Activated T-helper 17 cell treated with anti-CD3 and anti-CD28 coated beads, Interleukin-2, amount 50 U/mL, for 72 hours (primary cell): ENCODE data around the gene MAP3K21. TPM values are rescaled to one million over a fixed set of nuclear protein-coding genes. Genes with fewer than 3 reads are reported as not detected.
A peak's percentile ranks its signal among the peaks of the same experiment; 100 is the strongest.

ENCODE experiments used
- ATAC-seq: fragments of 150-1000 bp; cut with Tn5 transposase; replicated peaks from 2 replicates; pipeline ENCODE4 v1.10.0; 2021; ENCODE audit warnings: mild to moderate bottlenecking, moderate library complexity
- H3K27ac Mint-ChIP-seq: one replicate; pipeline ENCODE4 v1.8.0; 2022; ENCODE audit warnings: mixed read lengths
- H3K27me3 Mint-ChIP-seq: one replicate; pipeline ENCODE4 v1.8.0; 2022; ENCODE audit warnings: mixed read lengths
- H3K36me3 Mint-ChIP-seq: one replicate; pipeline ENCODE4 v1.8.0; 2022; ENCODE audit warnings: low read depth, mild to moderate bottlenecking, mixed read lengths
- H3K4me1 Mint-ChIP-seq: one replicate; pipeline ENCODE4 v1.8.0; 2022; ENCODE audit warnings: mixed read lengths
- H3K4me3 Mint-ChIP-seq: one replicate; pipeline ENCODE4 v1.8.0; 2022; ENCODE audit warnings: mild to moderate bottlenecking, mixed read lengths
- H3K9me3 Mint-ChIP-seq: one replicate; pipeline ENCODE4 v1.8.0; 2022; ENCODE audit warnings: mixed read lengths
- total RNA-seq, 2 donors: library from RNA; stranded (reverse); gene quantifications; one replicate each; pipeline ENCODE4 v1.2.3, GENCODE V29; 2022

Gene MAP3K21
- total RNA-seq, 2 donors from 2014 or later: 7.3 to 17.7 TPM

DNA sequence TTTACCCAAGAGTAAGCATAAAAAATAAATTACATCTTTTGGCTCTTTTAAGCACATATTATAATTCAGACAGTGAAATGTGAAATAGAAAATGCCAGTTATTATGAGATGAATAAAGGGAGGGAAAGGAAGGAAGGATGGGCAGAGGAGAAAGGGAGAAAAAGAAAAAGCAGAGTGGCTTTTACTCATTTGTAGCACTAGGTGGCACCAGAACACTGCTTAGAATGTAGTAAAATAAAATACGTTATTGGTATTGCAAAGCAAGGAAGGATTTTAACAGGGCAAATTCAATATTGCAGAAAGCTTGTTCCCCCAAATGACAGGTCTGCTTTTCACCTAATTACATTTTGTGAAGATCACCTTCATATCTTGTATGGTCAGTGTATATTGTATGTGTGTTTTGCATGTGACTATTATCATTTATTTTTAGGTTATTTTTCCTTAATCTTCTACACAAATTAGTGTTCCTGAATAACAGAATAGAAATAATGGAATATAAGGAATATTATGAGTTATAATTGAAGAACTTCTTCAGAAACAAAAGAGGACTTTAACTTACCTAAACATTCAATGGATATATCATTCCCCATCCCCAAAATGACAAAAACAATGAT is 22.9 kb upstream of the MAP3K21 start:
- Mint-ChIP-seq H3K4me3 (no peak overlapping the region), H3K4me1 (no peaks in the 10 kb centered on the region), H3K27ac (no peak overlapping the region), H3K36me3 (no peaks in the 10 kb centered on the region), H3K9me3 (no peaks in the 10 kb centered on the region), H3K27me3 (peaks cover 9% of the 10 kb centered on the region)
- ATAC-seq: no peak

DNA sequence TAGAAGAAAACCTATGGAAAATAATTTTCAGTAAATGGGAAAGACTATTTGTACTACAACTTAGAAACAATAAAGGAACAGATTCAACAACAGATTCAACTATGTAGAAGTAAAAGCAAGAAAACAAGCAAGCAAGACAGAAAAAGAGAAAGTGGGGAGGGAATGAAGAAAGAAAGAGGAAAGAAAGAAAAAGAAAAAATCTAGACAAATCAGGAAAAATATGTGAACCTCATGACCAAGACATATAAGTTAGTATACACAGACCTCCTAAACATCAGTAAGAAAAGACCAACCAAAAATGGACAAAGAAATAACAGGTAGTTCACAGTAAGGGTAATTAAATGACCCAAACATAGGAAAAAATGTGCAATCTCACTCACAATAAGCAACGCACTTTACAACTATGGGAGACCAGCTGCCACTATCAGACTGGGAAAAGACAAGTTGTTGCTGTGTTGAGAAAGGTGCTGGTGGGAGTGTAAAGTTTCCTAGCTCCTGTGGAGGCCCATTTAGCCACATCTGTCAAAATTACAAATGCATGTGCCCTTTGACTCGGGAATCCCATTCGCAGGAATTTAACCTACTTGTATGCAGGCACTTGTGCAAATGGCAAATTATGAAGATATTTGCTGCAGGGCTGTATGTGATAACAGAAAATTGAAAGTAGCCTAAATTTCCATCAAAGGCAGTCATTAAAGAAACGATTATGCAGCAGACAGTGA is 13.9 kb upstream of the MAP3K21 start:
- Mint-ChIP-seq H3K4me1 (no peaks in the 10 kb centered on the region), H3K27ac (no peak overlapping the region), H3K36me3 (no peaks in the 10 kb centered on the region), H3K4me3 (no peak overlapping the region), H3K9me3 (no peaks in the 10 kb centered on the region), H3K27me3 (no peaks in the 10 kb centered on the region)
- ATAC-seq: no peak

DNA sequence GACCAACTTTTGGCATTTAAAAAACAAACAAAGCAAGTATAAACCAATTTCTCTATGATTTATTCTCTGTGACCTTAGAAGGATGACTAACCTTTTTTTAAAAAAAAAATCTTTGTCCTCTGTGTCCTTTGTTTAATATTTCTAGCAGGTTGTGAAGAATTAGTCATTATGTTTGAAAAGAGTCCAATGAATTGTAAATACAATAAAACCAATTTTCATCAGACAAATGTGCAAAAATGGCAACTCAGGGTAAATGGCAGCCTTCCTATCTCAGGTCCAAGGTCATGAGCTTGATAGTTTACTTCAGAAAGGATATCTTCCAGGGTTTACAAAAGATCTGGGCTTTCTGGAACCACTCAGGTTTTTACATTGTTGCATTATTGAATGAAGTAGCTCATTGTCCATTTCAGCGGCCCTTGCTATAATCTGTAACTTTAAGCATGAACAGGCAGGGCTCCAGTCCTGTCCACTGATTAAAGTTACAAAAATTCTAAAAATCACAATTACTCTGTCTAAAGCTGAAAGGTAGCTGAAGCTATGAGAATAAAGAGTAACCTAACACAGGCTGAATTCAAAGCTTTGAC is 11.7 kb upstream of the MAP3K21 start:
- Mint-ChIP-seq H3K9me3 (no peaks in the 10 kb centered on the region), H3K36me3 (no peaks in the 10 kb centered on the region), H3K27ac (no peak overlapping the region), H3K4me3 (no peak overlapping the region), H3K4me1 (no peaks in the 10 kb centered on the region), H3K27me3 (peaks cover 6% of the 10 kb centered on the region)
- no peak for ATAC-seq

DNA sequence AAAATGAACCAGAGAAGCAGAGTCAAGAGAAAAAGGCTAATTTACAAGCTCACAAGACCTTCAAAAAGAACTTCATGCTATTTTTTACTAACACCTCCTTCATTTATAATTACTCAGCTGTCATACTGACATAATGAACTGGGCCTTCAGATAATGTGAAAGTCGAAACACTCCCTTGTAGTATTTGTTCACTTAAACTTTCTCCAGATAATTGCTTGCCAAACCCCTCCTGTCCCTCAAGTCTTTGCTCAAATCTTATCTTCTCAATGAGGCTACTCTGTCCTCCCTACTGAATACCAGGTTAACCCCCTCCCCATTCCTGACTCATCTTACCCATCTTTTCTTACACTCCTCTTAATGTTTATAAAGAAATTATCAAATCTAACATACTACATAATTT is 11.1 kb upstream of the MAP3K21 start:
- no peak for ATAC-seq
- Mint-ChIP-seq H3K36me3 (no peaks in the 10 kb centered on the region), H3K4me3 (no peak overlapping the region), H3K9me3 (no peaks in the 10 kb centered on the region), H3K27me3 (peaks cover 6% of the 10 kb centered on the region), H3K27ac (no peak overlapping the region), H3K4me1 (no peaks in the 10 kb centered on the region)

DNA sequence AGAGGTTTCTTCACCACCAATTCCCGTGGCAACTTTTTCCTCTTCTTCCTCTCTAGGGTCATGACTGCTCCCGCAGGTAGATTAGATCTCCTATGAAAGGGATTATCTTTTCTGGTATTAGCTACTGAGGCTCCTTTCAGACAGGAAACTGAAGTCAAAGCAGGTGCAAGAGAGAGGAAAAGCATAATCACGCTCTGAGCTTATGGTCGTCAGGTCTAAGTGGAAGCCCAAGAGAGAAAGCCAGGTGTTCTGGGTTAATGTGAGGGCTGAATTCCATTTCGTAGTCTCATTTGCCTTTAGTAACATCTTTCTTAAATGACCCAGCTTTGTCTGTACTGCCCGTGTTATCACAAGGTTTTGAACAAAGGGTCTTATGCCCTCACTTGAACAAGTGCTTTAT is 8.3 kb upstream of the MAP3K21 start:
- Mint-ChIP-seq H3K36me3 (no peaks in the 10 kb centered on the region), H3K4me3 (no peak overlapping the region), H3K27ac (no peak overlapping the region), H3K9me3 (no peaks in the 10 kb centered on the region), H3K4me1 (no peaks in the 10 kb centered on the region), H3K27me3 (peaks cover 6% of the 10 kb centered on the region)
- ATAC-seq: no peak

DNA sequence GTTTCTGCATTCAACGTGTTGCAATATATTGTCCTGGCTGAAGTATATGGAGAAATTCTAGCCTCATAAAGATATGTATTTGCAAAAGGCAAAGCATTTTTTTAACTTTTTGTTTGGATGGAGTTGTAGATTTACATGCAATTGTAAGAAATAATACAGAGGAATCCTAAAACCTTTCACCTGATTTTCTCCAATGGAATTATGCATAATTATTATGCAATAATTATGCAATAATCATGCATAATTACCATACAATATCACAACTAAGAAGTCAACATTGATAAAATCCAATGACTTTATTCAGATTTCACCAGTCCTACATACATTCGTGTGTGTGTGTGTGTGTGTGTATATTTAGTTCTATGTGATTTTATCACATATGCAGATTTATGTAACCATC is 7.5 kb upstream of the MAP3K21 start:
- no peak for ATAC-seq
- H3K9me3 Mint-ChIP-seq: no peaks in the 10 kb centered on the region
- no peak overlapping the region for H3K27ac Mint-ChIP-seq
- H3K27me3 Mint-ChIP-seq: peaks cover 6% of the 10 kb centered on the region
- H3K36me3 Mint-ChIP-seq: no peaks in the 10 kb centered on the region
- H3K4me3 Mint-ChIP-seq: no peak overlapping the region
- no peaks in the 10 kb centered on the region for H3K4me1 Mint-ChIP-seq

DNA sequence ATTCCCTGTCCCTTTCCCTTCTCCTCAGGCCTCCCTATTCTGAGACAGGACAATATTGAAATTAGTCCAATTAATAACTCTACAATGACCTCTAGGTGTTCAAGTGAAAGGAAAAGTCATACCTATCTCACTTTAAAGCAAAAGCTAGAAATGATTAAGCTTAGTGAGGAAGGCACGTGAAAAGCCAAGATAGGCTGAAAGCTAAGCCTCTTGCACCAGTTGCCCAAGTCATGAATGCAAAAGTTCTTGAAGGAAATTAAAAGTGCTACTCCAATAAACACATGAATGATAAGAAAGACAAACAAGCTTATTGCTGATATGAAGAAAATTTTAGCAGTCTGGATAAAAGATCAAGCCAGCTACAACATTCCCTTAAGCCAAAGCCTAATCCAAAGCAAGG is 3.8 kb upstream of the MAP3K21 start:
- Mint-ChIP-seq H3K36me3 (no peaks in the 10 kb centered on the region), H3K4me3 (no peak overlapping the region), H3K4me1 (no peaks in the 10 kb centered on the region), H3K27me3 (peaks cover 6% of the 10 kb centered on the region), H3K27ac (no peak overlapping the region), H3K9me3 (no peaks in the 10 kb centered on the region)
- no peak for ATAC-seq

DNA sequence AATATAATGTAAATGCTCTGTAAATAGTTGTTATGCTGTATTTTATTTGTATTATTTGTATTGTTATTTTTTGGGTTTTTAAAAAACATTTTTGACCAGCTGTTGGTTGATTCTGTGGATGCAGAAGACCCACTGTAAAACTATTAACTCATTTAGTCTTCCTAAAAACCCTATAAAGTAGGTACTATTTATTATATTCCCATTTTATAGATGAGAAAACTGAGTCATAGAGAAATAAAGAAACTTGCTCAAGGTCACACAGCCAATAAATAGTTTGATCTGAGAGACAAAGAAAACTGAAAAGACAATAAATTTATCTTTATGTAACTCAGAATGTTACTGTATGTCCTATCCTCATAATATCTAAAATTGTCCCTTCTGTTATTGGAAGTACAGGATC is 1.2 kb upstream of the MAP3K21 start:
- Mint-ChIP-seq H3K27ac (no peak overlapping the region), H3K36me3 (no peaks in the 10 kb centered on the region), H3K4me1 (peaks cover 4% of the 10 kb centered on the region), H3K9me3 (no peaks in the 10 kb centered on the region), H3K27me3 (no peaks in the 10 kb centered on the region), H3K4me3 (peak overlapping the region; percentile 80)
- no peak for ATAC-seq

DNA sequence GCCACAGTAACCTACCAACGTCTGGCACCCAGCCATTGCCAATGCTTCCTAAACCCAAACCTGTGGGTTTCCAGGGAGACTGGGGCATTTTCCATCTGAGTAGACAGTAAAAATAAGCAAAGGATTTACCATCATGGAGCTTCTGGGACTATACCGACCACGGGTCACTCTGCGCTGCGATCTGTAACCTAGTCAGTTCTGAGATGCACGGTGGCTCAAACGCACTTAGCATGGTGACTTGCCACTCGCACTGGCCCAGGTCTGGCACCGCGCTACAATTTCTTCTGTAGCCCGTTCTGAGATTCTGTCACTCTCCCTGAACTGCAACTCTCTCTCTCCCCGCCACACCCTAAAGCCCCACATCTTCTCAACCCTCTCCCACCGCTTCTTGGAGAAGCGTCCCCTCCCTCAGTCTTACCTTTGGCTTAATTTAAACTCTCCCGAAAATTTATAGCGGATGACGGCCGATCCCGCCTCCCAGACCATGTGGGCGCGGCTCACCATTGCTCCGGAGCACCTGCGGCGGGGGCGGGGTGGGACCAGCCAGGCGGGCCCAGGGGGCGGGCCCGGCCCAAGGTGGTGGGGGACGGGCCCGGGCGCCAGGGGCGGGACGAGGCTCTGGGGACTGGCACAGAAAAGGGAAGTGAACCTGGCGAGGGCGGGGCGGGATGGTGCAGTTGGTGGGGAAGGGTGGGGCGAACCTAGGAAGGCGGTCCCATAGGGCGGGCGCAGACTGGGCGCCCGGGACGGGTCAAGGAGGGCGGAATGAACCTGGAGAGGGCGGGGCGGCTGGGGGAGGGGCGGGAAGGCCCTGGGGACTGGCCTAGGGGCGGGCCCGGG is 493 bp upstream of the MAP3K21 start:
- Mint-ChIP-seq H3K4me3 (peak overlapping the region; percentile 80), H3K9me3 (no peaks in the 10 kb centered on the region), H3K27me3 (no peaks in the 10 kb centered on the region), H3K27ac (no peak overlapping the region), H3K4me1 (peaks cover 4% of the 10 kb centered on the region), H3K36me3 (no peaks in the 10 kb centered on the region)
- peak; percentile 96 for ATAC-seq

DNA sequence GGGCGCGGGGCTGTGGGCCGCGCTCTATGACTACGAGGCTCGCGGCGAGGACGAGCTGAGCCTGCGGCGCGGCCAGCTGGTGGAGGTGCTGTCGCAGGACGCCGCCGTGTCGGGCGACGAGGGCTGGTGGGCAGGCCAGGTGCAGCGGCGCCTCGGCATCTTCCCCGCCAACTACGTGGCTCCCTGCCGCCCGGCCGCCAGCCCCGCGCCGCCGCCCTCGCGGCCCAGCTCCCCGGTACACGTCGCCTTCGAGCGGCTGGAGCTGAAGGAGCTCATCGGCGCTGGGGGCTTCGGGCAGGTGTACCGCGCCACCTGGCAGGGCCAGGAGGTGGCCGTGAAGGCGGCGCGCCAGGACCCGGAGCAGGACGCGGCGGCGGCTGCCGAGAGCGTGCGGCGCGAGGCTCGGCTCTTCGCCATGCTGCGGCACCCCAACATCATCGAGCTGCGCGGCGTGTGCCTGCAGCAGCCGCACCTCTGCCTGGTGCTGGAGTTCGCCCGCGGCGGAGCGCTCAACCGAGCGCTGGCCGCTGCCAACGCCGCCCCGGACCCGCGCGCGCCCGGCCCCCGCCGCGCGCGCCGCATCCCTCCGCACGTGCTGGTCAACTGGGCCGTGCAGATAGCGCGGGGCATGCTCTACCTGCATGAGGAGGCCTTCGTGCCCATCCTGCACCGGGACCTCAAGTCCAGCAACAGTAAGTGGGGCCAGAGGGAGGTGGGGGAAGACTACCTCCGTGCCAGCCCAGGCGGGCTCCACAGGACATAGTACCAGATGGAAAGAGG is 808 bp downstream of the MAP3K21 start:
- Mint-ChIP-seq H3K27me3 (no peaks in the 10 kb centered on the region), H3K9me3 (no peaks in the 10 kb centered on the region), H3K36me3 (no peaks in the 10 kb centered on the region), H3K4me3 (peak overlapping the region; percentile 76), H3K27ac (no peak overlapping the region), H3K4me1 (peaks cover 4% of the 10 kb centered on the region)
- peak; percentile 38 for ATAC-seq

DNA sequence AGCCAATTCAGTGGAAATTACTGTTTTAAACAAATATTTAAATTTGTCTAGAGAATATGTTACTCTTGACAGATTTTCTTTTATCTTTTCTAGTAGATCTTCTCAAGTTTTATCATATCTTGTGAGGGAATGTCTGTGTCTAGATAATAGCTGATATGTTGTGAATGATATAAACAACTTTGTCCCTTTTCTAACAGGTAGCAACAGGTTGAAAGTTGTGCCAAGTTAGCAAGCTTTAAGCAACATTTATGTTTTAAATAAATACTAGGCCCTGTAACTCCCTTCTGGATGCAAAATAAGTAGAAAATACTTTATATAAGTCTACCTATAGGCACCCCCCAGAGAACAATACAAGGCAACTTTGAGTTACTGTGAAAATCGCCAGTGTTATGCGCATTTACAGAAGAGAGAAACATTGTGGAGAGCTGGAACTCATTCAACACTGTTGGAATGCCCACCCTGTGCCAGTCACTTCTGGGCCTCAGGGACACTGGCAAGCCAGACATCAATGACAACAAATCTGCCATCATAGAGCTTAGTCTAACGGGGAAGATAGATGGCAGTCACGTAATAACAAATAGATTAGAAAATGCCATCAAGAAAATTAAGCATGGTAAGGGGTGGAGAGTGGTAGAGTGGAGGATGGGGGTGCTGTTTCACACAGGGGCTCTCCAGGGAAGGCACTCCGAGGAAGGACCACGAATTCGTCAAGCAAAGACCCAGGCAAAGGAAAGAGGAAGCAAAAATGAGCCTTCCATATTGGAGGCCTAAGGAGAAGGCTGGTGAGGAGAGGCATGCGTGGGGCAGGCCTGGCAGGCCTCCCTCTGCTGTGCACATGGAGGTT is 4.4 kb downstream of the MAP3K21 start:
- Mint-ChIP-seq H3K4me3 (no peak overlapping the region), H3K4me1 (peaks cover 4% of the 10 kb centered on the region), H3K27ac (no peak overlapping the region), H3K9me3 (no peaks in the 10 kb centered on the region), H3K27me3 (peaks cover 8% of the 10 kb centered on the region), H3K36me3 (no peaks in the 10 kb centered on the region)
- no peak for ATAC-seq

DNA sequence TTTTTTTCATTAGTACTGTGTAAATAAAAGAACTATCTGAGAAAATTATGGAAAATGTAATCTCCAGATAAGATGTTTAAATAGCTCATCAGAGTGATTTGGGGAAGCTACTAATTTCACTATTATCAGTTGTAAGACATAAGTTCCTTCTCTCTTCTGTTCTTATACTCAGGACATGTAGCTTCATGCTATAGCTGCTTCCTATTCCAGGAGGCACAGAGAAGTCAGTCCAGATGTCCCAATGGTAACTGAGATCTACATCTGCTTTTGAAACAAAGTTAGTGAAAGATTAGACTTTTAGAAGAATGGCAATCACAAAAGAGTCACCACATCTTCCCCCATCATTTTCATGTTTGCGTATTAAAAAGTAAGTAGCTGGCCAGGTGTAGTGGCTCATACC is 5.6 kb downstream of the MAP3K21 start:
- Mint-ChIP-seq H3K9me3 (no peaks in the 10 kb centered on the region), H3K4me1 (peaks cover 4% of the 10 kb centered on the region), H3K27ac (no peak overlapping the region), H3K4me3 (no peak overlapping the region), H3K36me3 (no peaks in the 10 kb centered on the region), H3K27me3 (peaks cover 9% of the 10 kb centered on the region)
- no peak for ATAC-seq

DNA sequence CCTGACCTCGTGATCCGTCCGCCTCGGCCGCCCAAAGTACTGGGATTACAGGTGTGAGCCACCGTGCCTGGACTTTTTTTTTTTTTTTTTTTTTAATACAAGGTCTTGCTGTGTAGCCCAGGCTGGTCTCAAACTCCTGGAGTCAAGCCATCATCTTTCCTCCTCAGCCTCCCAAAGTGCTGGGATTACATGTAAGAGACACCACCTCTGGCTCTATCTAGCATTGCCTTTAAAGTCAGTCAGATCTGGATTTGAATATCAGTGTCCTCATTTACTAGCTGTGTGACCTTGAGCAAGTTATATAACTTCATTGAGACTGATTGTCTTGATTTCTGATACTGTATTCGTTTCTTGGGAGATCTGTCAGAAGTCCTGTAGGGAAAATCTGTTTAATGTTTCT is 6.6 kb downstream of the MAP3K21 start:
- Mint-ChIP-seq H3K4me1 (peaks cover 4% of the 10 kb centered on the region), H3K9me3 (no peaks in the 10 kb centered on the region), H3K27ac (no peak overlapping the region), H3K4me3 (no peak overlapping the region), H3K27me3 (peaks cover 18% of the 10 kb centered on the region), H3K36me3 (no peaks in the 10 kb centered on the region)
- ATAC-seq: no peak
